ENCODE data around the gene SLC15A3. TPM values are rescaled to one million over a fixed set of nuclear protein-coding genes. Genes with fewer than 3 reads are reported as not detected.
"Not testable (repeated sequence)": the region's sequence is repeated elsewhere in the genome, so short reads cannot be mapped to it uniquely, and the experiment has no call there.

Gene SLC15A3
- total RNA-seq, 1 experiment from 2014 or later: 2.6 TPM

DNA sequence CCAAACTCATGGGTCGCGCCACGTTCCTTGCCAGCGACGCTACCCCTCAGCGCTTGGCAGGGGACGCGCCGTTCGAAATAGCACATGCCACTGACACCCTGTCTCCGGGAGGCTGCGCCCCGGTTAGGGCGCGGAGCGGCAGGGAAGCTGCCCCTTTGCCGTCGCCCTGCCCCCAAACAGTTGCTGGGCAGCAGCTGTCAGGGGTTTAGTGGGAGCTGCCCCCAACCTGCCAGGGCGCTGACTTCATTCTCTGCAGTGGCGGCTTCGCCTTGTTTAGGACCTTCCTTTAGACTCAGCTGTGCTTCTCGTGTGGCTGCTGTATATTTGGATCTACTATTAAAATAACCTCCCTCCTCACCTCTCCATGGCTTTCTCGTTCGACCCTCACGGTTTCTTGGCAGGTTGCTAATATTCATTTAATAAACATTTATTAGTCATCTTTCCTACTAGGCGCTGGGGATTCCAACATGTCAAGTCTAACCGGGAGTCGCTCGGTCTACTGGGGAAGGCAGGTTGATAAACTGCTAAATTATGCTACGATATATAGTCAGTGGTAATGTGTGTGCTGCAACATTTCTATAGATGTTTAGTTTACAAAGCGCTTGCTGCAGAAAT is 37.2 kb downstream of the SLC15A3 start:
- peak; percentile 42 for DNase-seq (ENCODE audit: low spot score)

DNA sequence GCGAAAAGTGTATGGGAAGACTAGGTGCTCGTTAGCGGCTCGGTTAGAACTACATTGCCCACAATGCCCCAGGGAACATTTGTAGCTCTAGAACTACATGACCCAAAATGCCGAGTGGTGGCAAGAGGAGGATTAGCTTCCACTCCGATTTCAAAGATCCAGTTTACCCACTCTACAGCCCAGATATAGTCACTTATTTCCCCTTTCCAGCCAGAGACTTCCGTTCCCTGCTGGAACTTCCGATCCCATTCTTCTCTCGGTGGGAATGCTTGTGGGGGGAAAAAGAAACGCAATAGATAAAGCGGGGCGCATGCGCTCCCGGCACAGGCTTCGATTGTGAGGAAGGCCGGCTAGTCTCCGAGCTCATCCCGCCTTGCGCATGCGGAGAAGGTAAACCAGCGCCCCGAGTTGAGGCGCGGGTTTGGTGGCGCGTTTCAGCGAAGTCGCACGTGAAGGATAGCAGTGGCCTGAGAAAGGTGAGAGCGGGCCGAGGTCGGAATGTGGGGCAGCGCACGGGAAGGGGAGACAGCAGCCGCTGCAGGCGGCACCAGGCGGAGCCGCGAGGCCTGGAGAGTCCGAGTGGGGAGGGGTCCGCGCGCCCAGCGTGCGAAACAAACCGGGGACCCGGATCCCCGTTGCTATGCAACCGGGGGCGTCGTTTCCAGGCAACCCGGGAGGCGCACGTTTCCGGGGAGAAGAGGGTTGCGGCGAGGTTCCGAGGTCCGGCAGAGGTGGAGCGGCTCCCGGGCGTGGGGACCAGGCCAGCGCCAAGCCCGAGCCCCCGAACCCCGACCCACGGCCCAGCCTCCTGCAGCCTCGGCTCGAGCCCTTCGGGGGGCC is 38.0 kb downstream of the SLC15A3 start, which contains the start of gene TMEM109:
Gene TMEM109 (plus strand): TSS at position 366 of the 840 bp plus-strand sequence. CDS start 5,536 bp downstream, outside the sequence.
- peak; percentile 95 for DNase-seq (ENCODE audit: low spot score)

DNA sequence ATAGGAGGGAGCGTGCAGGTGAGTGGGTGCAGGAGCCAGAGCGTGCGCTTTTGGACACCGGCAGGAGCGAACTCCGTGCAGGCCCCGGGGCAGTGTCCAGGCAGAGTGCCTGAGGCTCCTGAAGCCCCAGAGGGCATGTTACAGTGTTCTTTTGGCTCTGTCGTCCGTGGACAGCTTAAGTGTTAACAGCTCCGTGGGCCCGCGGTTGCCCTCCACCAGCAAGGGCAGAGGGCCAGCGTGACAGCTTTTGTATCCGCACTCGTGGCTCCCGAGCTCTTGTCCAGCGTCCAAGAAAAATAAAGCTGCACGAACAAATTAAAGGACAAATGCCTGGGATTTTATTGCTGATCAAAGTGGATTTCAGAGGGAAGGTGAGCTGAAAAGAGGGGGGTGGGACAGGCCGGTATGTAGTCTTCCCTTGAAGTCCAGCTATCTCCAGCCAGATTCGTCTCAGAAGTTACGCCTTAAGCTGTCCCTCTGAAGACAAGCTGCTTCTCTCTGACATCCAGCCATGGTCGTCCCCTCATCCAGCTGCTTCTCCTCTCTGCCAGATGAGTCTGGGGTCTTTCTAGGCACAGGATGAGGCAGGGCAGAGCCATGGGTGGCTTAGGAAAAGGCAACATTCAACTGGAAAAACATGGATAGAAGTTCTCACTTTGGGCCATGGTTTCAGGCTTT is 39.0 kb downstream of the SLC15A3 start:
- no peak for DNase-seq (ENCODE audit: low spot score)

DNA sequence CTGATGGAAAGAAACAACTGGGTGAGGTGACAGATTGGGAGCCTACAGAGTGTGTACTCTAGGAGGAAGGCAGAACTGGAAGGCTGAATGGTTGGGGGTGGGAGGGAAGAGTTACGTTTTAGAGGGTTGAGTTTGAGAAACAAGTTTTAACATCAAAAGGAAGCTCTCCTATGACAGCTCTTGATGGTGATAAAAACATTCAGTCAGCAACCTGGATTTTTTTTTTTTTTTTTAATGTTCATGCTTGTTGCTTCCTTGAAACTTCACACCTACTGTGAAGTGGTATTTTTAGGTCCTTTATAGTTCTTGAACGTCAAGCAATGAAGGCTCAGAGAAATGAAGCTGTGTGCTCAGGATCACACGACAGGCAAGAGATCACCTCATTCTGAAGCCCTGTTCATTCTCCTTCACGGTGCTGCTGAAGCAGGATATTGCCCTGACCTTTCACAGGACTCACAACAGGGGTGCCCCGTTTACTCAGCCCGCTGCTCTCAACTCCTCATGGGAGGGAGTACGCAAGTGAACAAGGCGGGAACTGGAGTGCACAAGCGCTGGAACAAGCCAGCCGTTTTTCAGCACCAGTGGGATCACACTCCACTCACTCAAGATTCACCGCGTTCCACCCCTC is 39.6 kb downstream of the SLC15A3 start:
- no peak for DNase-seq (ENCODE audit: low spot score)

DNA sequence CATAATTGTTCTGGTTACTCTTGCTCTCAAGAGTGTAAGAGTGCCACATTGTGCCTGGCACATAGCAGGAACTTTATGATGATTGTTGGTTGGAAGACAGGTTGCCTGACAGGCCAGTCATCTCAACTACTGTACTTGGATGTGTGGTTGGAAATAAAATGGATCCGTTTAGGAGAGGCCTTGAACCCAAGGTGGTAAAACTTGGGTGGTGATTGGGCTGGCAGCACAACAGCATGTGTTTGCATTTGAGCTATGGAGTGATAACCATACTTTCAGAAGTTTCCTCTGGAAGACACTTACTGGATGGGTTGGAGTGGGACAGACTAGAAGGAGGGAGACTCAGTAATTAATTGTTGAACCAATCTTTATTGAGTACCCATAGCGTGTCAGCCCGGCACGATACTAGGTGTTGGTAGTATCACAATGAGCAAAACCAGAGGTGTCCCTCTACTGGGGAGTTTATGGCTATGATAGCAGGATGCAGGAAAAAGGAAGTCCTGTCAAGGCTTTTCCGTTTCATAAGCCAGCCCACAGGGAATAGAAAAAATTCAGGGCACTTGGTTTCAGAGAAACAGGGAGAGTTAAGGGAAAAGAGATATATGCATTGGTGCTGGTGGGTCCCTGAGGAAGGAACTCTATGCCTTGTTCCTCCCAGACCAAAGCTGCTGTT is 41.1 kb downstream of the SLC15A3 start:
- peak; percentile 14 for DNase-seq (ENCODE audit: low spot score)

DNA sequence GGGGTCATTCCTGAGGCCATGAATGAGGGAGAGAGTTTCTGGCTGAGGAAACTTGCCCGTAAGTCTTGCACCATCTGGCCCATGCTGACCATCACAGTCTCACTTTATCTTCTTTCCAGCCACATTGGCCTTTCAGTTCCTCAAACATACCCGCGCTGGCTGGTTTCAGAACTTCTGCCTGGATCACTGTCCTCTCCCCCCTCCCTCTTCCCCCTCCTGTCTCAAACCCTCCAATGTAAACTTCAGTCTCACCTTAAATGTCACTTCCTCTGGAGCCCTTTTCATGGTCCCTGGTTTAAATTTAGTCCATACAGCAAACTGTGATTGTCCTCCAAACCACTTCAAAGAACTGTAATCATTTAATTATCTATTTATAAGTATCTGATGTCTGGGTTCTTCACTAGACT is 41.7 kb downstream of the SLC15A3 start:
- DNase-seq (ENCODE audit: low spot score): no peak

DNA sequence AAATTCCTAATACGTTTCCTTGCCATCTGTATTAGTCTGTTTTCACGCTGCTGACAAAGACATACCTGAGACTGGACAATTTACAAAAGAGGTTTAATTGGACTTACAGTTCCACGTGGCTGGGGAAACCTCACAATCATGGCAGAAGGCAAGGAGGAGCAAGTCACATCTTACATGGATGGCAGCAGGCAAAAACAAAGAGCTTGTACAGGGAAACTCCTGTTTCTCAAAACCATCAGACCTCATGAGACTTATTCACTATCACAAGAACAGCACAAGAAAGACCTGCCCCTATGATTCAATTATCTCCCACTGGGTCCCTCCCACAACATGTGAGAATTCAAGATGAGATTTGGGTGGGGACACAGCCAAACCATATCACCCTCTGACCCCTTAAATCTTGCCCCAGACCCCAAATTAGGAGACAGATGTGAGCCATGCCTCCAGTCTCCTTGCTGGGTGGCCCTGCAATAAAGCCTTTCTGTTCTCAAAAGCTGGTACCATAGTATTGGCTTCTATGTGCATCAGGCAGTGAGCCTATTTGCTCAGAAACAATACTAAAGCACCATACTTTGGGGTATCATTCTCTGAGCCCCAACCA is 42.2 kb downstream of the SLC15A3 start:
- DNase-seq (ENCODE audit: low spot score): not testable (repeated sequence)

DNA sequence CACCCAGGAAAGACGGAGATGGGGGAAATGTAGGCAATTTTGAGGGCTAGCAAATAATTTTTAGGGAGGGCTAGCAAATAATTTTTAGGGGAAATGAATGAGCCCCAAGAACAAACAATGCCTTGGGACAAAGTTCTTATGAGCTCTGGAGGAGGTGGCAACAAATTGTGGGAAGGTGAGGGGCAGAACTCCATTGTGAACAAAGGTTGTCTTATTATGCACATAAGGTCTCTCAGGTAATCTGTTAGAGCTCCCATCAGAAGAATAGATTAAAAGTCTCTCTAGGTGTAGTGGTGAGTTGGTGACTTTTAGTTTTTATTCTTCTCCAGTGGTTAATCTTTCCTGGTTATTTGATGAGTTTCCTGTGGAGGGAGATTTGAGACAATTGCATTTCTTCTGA is 43.2 kb downstream of the SLC15A3 start:
- DNase-seq (ENCODE audit: low spot score): no peak

DNA sequence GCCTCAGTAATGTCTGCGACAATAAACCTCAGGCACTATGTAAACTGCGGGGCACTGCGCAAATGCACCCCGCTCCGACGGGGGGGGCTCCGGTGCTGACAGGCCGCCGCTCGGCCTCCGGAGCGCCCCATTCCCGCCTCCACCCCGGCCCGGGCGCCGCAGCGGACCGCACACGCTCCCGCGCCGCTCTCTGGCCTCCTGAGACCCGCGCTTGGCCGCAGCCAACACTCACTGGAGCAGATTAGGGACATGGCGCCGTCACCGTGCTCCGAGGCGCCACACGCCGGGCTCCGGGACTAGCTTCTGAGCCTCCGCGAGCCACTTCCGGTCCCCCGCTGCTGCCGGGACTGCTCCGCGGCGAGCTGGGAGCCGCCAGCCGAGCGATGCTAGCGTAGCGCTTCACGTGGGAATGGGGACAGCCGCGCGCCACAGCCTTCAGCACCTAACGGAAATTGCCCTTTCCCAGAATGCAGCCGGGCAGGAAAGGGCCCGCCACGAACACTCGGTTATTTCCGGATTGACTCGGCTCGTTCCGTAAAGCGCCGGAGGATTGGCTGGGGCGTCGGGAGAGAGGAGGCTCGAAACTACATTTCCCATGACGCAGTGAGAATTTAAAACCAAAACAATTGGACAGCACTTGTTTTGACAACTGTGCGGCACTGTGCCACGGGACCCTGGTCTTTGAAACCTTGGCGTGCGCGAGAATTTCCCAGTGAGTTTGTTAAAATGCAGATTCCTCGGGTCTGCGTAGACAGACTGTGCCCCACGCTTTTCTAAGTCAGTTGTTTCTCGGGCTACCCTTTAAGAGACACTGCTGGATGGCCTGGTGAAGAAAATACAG is 45.6 kb downstream of the SLC15A3 start, which contains the start of gene PRPF19:
Gene PRPF19 (minus strand): TSS at position 454 of the 841 bp plus-strand sequence. CDS start 203 bp downstream, at position 251.
- DNase-seq (ENCODE audit: low spot score): peak; percentile 99

DNA sequence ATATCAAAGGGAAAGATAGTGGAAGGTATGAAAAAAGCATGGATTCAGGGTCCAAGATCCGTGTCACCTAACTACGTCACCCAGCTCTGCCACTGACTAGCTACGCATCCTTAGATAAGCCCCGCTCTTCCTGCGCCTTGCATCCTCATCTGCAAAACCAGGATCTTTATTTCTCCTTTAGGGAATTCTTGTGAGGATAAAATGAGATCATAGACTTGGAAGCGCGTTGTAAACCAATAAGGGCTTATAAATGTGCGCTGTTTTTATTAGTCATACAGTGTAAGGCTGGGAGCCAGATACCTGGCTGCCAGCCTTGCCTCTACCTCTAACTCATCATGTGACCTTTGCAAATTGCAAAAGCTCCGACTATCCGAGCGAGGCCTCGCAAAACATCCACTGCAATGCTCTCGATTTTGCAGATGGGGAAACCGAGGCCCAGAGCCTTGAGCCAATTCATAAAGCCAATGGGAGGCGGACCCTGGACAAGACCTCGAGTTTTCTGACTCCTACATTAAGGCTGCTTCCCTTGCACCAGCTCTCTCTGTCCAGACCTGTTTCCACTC is 46.3 kb downstream of the SLC15A3 start:
- peak; percentile 59 for DNase-seq (ENCODE audit: low spot score)

DNA sequence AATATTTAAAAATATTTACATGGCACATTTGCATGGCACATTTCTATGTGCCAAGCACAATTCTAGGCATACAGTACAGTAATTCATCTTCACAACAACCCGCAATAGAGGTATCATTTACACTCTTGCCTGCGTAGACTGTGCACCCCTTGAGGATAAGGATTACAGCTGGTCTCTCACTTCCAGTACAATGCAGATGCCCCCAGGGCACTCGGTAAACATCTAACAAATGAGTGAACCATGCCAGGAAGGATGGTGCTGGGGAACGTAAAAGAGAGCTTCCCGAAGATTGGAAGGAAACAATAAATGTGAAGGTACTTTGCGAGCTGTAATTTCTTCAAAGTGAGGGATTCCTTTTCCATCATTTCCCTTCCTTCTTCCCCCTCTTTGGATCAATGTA is 46.9 kb downstream of the SLC15A3 start:
- DNase-seq (ENCODE audit: low spot score): no peak

DNA sequence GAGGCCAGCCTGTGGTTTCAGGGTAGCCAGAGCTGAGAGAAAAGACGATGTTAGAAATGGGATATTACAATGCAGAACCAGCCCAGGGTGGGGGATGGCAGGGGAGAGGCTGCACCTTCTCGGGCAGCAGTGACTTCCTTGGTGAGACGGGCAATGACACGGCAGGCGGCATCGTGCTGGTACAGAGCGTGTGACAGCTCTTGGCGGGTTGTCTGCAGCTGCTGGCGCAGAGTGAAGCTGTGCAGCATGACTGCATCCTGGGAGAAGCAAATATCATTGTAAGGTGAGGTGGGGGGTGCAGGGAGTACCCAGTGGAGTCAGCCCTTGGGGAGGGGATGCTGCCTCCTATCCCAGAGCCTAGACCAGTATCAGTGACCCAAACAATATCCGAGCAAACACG is 49.4 kb downstream of the SLC15A3 start:
- no peak for DNase-seq (ENCODE audit: low spot score)

DNA sequence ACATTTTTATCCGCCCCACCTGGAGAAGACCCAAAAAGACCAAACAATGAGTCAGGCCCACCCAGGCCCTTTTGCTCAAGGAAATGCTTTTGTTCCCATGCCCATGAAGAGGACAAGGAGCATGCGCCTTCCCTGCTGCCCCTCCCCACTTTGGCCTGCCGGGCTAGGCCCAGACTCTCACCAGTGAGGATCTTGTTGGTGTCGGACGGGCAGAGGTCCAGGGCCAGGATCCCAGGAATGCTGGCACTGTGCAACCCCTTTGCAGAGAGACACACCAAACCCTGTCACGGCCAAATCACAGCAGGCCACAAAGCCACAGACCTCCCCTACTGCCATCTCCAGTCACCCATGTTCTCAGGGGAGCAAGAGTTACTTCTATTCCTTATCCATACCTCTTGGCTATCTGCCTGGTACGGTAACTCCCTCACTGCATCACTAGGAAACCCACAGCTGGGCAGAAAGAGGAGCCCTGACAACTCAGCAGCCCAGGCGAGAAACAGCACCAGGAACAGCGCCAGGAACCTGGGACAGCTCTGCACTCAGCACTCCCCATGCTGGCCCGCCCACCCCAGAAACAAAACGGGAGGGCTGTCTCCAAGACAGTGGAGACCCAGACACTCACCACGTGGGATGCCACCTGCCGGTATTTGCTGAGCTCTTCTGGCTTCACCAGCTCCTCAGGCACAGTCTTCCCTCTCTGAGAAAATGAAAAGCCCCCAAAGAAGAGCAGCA is 51.1 kb downstream of the SLC15A3 start:
- DNase-seq (ENCODE audit: low spot score): no peak

DNA sequence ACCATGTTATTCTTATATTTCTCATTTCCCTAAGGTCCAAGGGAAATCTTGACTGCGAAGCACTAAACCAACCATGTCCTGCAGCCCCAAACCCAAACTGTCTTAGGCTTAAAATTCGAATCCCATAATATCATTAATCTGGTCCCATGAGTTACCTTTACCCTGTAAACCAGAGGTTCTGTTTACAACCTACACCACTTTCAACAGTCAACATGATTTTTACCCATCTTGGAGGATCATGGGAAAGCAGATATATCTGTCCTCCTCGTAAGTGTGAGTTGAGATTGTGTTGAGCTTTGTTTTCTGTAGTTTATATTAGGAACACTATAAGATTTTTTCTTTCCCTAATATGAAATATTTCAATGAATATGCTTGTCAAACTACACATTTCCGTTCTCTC is 52.0 kb downstream of the SLC15A3 start:
- no peak for DNase-seq (ENCODE audit: low spot score)

DNA sequence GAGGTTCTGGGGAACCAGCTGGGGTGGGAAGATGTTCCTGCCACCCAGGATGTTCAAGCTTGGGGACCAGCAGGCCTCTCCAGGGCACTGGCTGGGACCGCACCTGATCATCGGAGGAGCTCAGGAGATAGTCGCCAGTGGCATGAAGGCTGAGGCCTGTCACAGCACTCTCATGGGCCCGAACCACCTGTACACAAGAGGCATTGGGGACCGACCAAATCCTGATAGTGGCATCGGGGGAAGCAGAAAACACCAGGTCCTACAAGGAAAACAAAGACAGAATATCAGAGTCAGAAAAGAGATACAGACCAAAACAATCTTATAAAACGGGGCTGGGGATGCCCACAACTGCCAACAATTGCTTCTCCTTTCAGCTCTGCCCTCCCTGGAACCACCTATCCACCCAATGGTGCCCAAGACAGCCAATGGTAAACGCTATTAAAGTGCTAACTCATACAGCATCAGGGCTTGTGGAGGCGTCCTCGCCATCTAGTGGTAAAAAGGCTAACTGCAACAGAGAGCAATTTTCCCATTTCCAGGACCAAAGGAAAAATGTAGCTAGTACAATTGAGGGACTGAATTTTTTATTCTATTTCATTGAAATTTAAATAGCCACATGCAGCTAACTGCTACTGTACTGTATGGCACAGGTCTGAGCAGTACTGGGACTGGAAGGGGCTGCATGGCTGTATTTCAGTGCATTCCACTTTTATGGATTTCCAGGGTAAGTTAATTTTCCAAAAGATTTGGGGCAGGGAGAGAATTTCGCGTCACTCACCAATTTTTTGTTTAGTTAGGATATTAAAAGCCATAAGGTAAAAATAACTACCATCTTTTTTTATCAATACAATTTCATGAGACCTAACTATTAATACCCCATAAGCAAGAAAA is 52.7 kb downstream of the SLC15A3 start:
- DNase-seq (ENCODE audit: low spot score): peak; percentile 86

DNA sequence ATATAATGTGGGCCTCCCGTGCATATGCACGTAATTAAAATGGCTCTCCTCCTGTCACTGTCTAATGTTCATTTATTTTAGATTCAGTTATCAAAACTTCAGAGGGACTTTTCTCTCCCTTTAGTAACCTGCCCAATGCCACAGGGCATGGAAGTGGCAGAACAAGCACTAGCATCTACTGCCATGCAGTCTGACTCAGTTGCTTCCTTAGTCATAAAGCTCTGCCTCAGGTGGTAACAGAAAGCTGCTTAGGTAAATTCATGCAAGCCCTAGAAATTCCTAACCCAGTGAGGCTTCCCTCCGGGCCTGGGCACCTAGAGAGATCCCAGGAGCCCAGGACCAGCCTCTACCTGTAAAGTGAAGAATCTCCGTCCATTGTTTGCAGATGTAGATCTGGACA is 54.5 kb downstream of the SLC15A3 start:
- no peak for DNase-seq (ENCODE audit: low spot score)

DNA sequence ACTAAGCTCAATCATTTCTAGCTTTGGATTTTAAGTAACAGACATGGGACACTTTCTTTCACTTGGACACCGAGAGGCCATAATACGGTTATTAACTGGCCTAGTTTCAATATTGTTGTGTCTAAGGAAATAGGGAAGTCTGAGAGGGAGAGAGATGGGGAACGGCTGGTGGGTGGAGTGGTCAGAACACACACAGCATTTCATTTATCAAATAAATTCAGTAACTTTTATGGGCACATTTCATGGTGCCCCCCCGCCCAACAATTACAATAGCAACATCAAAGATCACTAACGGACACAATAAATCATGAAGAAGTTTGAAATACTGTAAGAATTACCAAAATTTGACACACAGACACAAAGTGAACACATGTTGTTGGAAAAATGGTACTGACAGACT is 56.3 kb downstream of the SLC15A3 start:
- DNase-seq (ENCODE audit: low spot score): no peak
